Endothelial cell of umbilical vein (primary cell): ENCODE data around the gene PIK3R1. TPM values are rescaled to one million over a fixed set of nuclear protein-coding genes. Genes with fewer than 3 reads are reported as not detected.
A peak's percentile ranks its signal among the peaks of the same experiment; 100 is the strongest.

Experiments used
- BruUV-seq: library from RNA; stranded (reverse); fragments of 400-500 nt; replicated peaks from 2 replicates; lab custom pipeline; 2021; lab: Mats Ljungman, UMichigan
- CTCF ChIA-PET: fragments of 300-600, 350-600 bp; sonication (Branson Sonifier 250); formaldehyde crosslinking; loops from one replicate; lab custom pipeline; 2021; ENCODE audit warnings: antibody characterized with exemption, inconsistent platforms; lab: Charles Lee
- POLR2A ChIA-PET: fragments of 300-600, 350-600 bp; sonication (Branson Sonifier 250); formaldehyde crosslinking; loops from one replicate; lab custom pipeline; 2021; ENCODE audit warnings: antibody characterized with exemption, inconsistent platforms; lab: Charles Lee
- DNase-seq: peaks from one replicate; pipeline ENCODE4 v3.0.0-alpha.2; 2011; ENCODE audit warnings: low read depth, low spot score
- FAIRE-seq: peaks from 2 replicates; lab custom pipeline; 2011; peaks lifted over from hg19 to GRCh38; lab: Jason Lieb, UNC
- H2AFZ ChIP-seq: 2 replicates; pipeline ENCODE4 v1.6.0; 2012; ENCODE audit warnings: low read depth, low read length, control low read depth, inconsistent platforms
- H3K27ac ChIP-seq: 2 replicates; pipeline ENCODE4 v1.5.1; 2011; ENCODE audit warnings: low read depth, mild to moderate bottlenecking, control low read depth, low read length, moderate library complexity; ENCODE audit not compliant: insufficient read depth
- H3K27me3 ChIP-seq, 2 experiments: 2 replicates each; pipeline versions ENCODE4 v1.6.0 to v1.6.1; 2011; ENCODE audit warnings: low read length in 2 of 2, mixed read lengths in 1 of 2; ENCODE audit not compliant: control insufficient read depth in 2 of 2, insufficient read depth in 2 of 2
- H3K36me3 ChIP-seq, 2 experiments: 2 replicates in 1 of 2; 3 replicates in 1 of 2; pipeline ENCODE4 v1.5.1; 2011; ENCODE audit warnings: low read length in 2 of 2, mild to moderate bottlenecking in 1 of 2, moderate library complexity in 1 of 2; ENCODE audit not compliant: control insufficient read depth in 2 of 2, insufficient read depth in 2 of 2; ENCODE audit errors: extremely low read depth in 1 of 2
- H3K4me1 ChIP-seq: 3 replicates; pipeline ENCODE4 v1.5.1; 2011; ENCODE audit warnings: mild to moderate bottlenecking, low read length; ENCODE audit not compliant: control insufficient read depth, insufficient read depth; ENCODE audit errors: extremely low read depth
- H3K4me2 ChIP-seq: 2 replicates; pipeline ENCODE4 v1.6.1; 2011; ENCODE audit warnings: low read length, control low read depth, mixed read lengths; ENCODE audit not compliant: insufficient read depth
- H3K4me3 ChIP-seq, 3 experiments: fragments of 200-600 bp in 1 of 3; sonication (generic), shearing (Covaris generic) in 1 of 3; replicated peaks in 1 of 3; 2 replicates each; pipeline ENCODE4 v1.5.1; 2011 to 2016; ENCODE audit warnings: control low read depth in 3 of 3, low read length in 3 of 3, mild to moderate bottlenecking in 2 of 3, inconsistent platforms in 1 of 3, low read depth in 1 of 3, moderate library complexity in 1 of 3; ENCODE audit not compliant: insufficient read depth in 1 of 3
- H3K79me2 ChIP-seq: 2 replicates; pipeline ENCODE4 v1.6.0; 2012; ENCODE audit warnings: low read length, inconsistent platforms; ENCODE audit not compliant: control insufficient read depth, insufficient read depth
- H3K9ac ChIP-seq: replicated peaks from 2 replicates; pipeline ENCODE3; 2011; ENCODE audit warnings: low read length, control low read depth; ENCODE audit not compliant: insufficient read depth; ENCODE audit errors: extremely low read depth
- H3K9me1 ChIP-seq: replicated peaks from 3 replicates; pipeline ENCODE4 v1.6.0; 2011; ENCODE audit warnings: mild to moderate bottlenecking, low read length; ENCODE audit not compliant: control insufficient read depth, insufficient read depth; ENCODE audit errors: extremely low read depth
- H3K9me3 ChIP-seq: replicated peaks from 2 replicates; pipeline ENCODE4 v1.5.1; 2012; ENCODE audit warnings: low read length, inconsistent platforms; ENCODE audit not compliant: control insufficient read depth, insufficient read depth
- H4K20me1 ChIP-seq: replicated peaks from 2 replicates; pipeline ENCODE3; 2011; ENCODE audit warnings: mild to moderate bottlenecking, low read length; ENCODE audit not compliant: control insufficient read depth, insufficient read depth; ENCODE audit errors: extremely low read depth
- EZH2 ChIP-seq: IDR thresholded peaks from 2 replicates; pipeline ENCODE4 v1.6.1; 2012; ENCODE audit warnings: borderline replicate concordance, low read depth, mild to moderate bottlenecking, moderate library complexity, low read length, inconsistent platforms; ENCODE audit not compliant: severe bottlenecking
- FOS ChIP-seq: IDR thresholded peaks from 2 replicates; pipeline ENCODE4 v1.6.1; 2011; ENCODE audit warnings: mild to moderate bottlenecking, low read length, moderate library complexity, borderline replicate concordance; ENCODE audit not compliant: insufficient read depth
- GATA2 ChIP-seq: IDR thresholded peaks from 2 replicates; pipeline ENCODE4 v1.7.0; 2011; ENCODE audit warnings: low read depth, mild to moderate bottlenecking, moderate library complexity, mixed read lengths, low read length; ENCODE audit not compliant: insufficient read length, insufficient read depth
- JUN ChIP-seq: IDR thresholded peaks from 2 replicates; pipeline ENCODE4 v1.6.1; 2011; ENCODE audit warnings: borderline replicate concordance, low read depth; ENCODE audit not compliant: insufficient read length, insufficient read depth
- MYC ChIP-seq: IDR thresholded peaks from one replicate; pipeline ENCODE4 v1.6.1; 2011; ENCODE audit warnings: mild to moderate bottlenecking, low read depth, low read length
- POLR2A ChIP-seq: IDR thresholded peaks from 2 replicates; pipeline ENCODE4 v1.6.1; 2012; ENCODE audit warnings: low read depth, mild to moderate bottlenecking, control low read depth, low read length
- POLR2AphosphoS5 ChIP-seq: IDR thresholded peaks from 2 replicates; pipeline ENCODE4 v1.6.1; 2012; ENCODE audit warnings: low read depth, mild to moderate bottlenecking, control low read depth, low read length, moderate library complexity; ENCODE audit not compliant: insufficient read depth
- dilution Hi-C: fragments of 300-500 bp; cut with MboI; formaldehyde crosslinking; loops from one replicate; pipeline ENCODE4 v1.15.0; 2019; ENCODE audit warnings: low sequenced_read_pairs; ENCODE audit not compliant: extremely low pct_ligation_motif_present
- intact Hi-C: fragments of 100-400 bp; cut with micrococcal nuclease; formaldehyde crosslinking; loops from one replicate; pipeline ENCODE4 v1.10.0; 2022
- polyA plus RNA-seq, 4 experiments: library from polyadenylated mRNA; depleted of rRNA in 3 of 4; stranded (reverse) in 3 of 4; unstranded in 1 of 4; fragments of >200 nt; gene quantifications; 2 replicates each; pipeline versions ENCODE4 v1.2.1 to v1.2.3, GENCODE V29; 2011 to 2012; ENCODE audit warnings: missing spikeins in 1 of 4
- total RNA-seq: library from RNA; stranded (reverse); gene quantifications from 2 replicates; pipeline ENCODE4 v1.2.3, GENCODE V29; 2021
- TF ChIP-seq, protein P1 (sequence below), 2 donors: IDR thresholded peaks; 1 replicate in 1 of 2; 2 replicates in 1 of 2; pipeline ENCODE4 v1.5.1; 2011; ENCODE audit warnings: low read length in 2 of 2, mild to moderate bottlenecking in 2 of 2, moderate library complexity in 2 of 2, control low read depth in 1 of 2, inconsistent platforms in 1 of 2, low read depth in 1 of 2; ENCODE audit not compliant: insufficient read depth in 1 of 2; ENCODE audit errors: extremely low read depth in 1 of 2
- TF ChIP-seq, protein P2 (sequence below): IDR thresholded peaks from 2 replicates; pipeline ENCODE4 v1.6.1; 2011; ENCODE audit not compliant: insufficient read depth, insufficient read length

Gene PIK3R1
- total and polyA plus RNA-seq, 2 donors (not counting 3 experiments of a cell fraction or from before 2014, with no cell fraction given), result 2.8 to 30.0 TPM

DNA sequence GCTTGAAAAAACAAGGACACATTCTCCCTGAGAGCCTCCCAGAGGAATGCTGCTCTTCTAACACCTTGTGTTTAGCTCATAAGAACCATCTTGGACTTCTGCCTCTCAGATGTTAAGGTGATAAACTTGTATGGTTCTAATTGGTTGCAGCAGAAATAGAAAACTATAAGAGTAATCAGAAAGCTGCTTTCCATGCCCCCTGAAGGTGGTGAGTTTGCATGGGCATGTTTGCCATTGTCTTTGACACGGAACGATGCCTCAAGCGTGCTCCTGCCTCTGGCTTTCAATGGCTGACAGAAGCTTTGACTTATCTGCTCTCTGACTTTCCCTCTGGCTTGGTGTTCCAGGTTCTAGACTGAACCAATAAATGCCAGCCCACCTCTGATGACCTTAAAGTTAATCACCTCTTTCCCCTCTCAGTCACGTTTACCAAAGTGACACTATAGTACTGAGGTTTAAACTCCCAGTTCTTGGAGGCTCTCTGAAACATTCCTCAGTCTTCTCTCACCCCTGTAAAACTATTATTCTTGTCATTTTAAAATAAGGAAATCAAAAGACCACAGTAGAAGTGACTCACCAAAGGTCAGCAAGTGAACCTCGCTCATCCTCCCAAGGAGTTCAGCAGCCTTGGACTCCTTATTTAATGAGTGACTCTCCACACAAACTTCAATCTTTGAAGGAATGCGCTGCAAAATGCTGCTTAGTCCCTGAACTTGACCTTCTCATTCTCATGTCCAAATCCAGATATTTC, 103.6 kb downstream of the PIK3R1 start:
- intact Hi-C loops, result no loop called here
- H3K9ac ChIP-seq, result no peak overlapping the region

DNA sequence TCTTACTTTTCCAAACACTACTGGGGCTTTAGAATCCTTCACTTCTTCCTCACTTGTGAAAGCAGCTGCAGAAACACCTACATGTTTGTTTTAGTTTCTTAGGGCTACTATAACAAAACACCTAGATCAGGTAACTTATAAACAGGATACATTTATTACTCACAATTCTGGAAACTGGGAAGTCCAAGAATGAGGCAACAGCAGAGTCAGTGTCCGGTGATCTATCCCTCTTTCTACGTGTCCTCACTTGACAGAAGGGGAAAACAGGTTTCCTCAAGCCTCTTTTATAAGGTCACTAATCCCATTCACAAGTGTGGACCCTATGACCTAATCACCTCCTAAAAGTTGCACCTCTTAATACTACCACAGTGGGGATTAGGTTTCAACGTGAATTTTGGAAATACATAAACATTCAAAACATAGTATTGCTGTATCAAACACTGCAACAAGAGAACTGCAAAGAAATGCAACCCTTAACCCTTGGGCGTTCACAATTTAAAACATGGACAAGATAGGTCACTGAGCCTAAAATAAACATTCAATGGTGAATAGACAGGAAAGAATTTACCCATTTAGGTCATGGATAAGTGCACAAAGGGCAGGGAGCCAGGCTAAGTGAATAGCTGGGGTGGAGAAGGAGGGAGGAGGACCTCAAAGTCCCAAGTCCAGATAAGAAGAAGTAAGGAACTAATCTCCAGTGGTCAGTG, 104.3 kb downstream of the PIK3R1 start:
- POLR2A ChIA-PET, result no interaction called here
- H3K27me3 ChIP-seq, result no peaks in the 10 kb centered on the region
- DNase-seq (no peak), FAIRE-seq (no peak)
- peaks cover 8% of the 10 kb centered on the region for H3K4me1 ChIP-seq
- no peak overlapping the region for H3K4me2 ChIP-seq
- no peak overlapping the region for H3K4me3 ChIP-seq
- no peaks in the 10 kb centered on the region for H4K20me1 ChIP-seq
- H2AFZ ChIP-seq, result no peak overlapping the region
- TF ChIP-seq FOS, result no peak
- no peak for TF ChIP-seq POLR2A
- TF ChIP-seq POLR2AphosphoS5, result no peak
- TF ChIP-seq, protein P1, sequence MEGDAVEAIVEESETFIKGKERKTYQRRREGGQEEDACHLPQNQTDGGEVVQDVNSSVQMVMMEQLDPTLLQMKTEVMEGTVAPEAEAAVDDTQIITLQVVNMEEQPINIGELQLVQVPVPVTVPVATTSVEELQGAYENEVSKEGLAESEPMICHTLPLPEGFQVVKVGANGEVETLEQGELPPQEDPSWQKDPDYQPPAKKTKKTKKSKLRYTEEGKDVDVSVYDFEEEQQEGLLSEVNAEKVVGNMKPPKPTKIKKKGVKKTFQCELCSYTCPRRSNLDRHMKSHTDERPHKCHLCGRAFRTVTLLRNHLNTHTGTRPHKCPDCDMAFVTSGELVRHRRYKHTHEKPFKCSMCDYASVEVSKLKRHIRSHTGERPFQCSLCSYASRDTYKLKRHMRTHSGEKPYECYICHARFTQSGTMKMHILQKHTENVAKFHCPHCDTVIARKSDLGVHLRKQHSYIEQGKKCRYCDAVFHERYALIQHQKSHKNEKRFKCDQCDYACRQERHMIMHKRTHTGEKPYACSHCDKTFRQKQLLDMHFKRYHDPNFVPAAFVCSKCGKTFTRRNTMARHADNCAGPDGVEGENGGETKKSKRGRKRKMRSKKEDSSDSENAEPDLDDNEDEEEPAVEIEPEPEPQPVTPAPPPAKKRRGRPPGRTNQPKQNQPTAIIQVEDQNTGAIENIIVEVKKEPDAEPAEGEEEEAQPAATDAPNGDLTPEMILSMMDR (IDR thresholded peaks at IDR 0.05; ENCODE audit: extremely low read depth in 1 of 2, insufficient read depth in 1 of 2, low read depth in 1 of 2, low read length in 2 of 2), result no peak
- TF ChIP-seq GATA2, result no peak
- TF ChIP-seq, protein P2, sequence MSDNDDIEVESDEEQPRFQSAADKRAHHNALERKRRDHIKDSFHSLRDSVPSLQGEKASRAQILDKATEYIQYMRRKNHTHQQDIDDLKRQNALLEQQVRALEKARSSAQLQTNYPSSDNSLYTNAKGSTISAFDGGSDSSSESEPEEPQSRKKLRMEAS, result no peak
- no peak for TF ChIP-seq EZH2
- TF ChIP-seq MYC, result no peak
- TF ChIP-seq JUN, result no peak
- no peaks in the 10 kb centered on the region for H3K9me1 ChIP-seq
- BruUV-seq, result no TSS peak
- CTCF ChIA-PET, result interaction anchor here (1.7 to 1.8 kb wide), 2 partner anchors 33 to 142 kb away, joined by 3 to 8 read pairs; no protein-coding TSS in a partner anchor
- no peaks in the 10 kb centered on the region for H3K36me3 ChIP-seq
- H3K9ac ChIP-seq, result no peak overlapping the region
- dilution Hi-C loops, result no loop called here
- intact Hi-C loops, result no loop called here
- no peaks in the 10 kb centered on the region for H3K9me3 ChIP-seq
- H3K27ac ChIP-seq, result no peak overlapping the region
- no peaks in the 10 kb centered on the region for H3K79me2 ChIP-seq

More for the DNA sequence above, 103.6 kb downstream of the PIK3R1 start:
- peak; percentile 76 for TF ChIP-seq FOS
- TF ChIP-seq MYC, result no peak
- Histone ChIP-seq H4K20me1 (no peaks in the 10 kb centered on the region), H2AFZ (no peak overlapping the region), H3K9me1 (no peaks in the 10 kb centered on the region), H3K4me3 (no peak overlapping the region), H3K27ac (no peak overlapping the region), H3K4me1 (peaks cover 8% of the 10 kb centered on the region), H3K79me2 (no peaks in the 10 kb centered on the region), H3K27me3 (no peaks in the 10 kb centered on the region), H3K4me2 (no peak overlapping the region), H3K36me3 (no peaks in the 10 kb centered on the region), H3K9me3 (no peaks in the 10 kb centered on the region)
- BruUV-seq, result no TSS peak
- ChIA-PET POLR2A (no interaction called here), CTCF (interaction anchor here (1.7 kb wide), 1 partner anchor 143 kb away, joined by 3 read pairs; no protein-coding TSS in a partner anchor)
- FAIRE-seq (peak; percentile 55), DNase-seq (peak; percentile 22)
- dilution Hi-C loops, result no loop called here
